GM06990 (cell line): Measurements from ENCODE around the gene PTPRN2.

Experiments used
- DNase-seq: peaks from one replicate; pipeline ENCODE4 v3.0.0-alpha.2; 2011; ENCODE audit not compliant: insufficient read length; ENCODE audit errors: extremely low read depth
- H3K27me3 ChIP-seq: replicated peaks from 2 replicates; pipeline ENCODE4 v1.6.0; 2011; ENCODE audit warnings: low read length; ENCODE audit not compliant: control insufficient read depth, insufficient read depth
- H3K36me3 ChIP-seq: 2 replicates; pipeline ENCODE4 v1.5.1; 2011; ENCODE audit warnings: low read length; ENCODE audit not compliant: control insufficient read depth, insufficient read depth
- H3K4me3 ChIP-seq: replicated peaks from 2 replicates; pipeline ENCODE4 v1.5.1; 2011; ENCODE audit warnings: low read depth, mild to moderate bottlenecking, control low read depth, low read length
- TF ChIP-seq, protein P1 (sequence below): IDR thresholded peaks from 2 replicates; pipeline ENCODE4 v1.5.1; 2011; ENCODE audit warnings: low read length, control low read depth, mild to moderate bottlenecking, inconsistent platforms; ENCODE audit not compliant: insufficient read depth, poor library complexity, severe bottlenecking

The PTPRN2 gene

DNA sequence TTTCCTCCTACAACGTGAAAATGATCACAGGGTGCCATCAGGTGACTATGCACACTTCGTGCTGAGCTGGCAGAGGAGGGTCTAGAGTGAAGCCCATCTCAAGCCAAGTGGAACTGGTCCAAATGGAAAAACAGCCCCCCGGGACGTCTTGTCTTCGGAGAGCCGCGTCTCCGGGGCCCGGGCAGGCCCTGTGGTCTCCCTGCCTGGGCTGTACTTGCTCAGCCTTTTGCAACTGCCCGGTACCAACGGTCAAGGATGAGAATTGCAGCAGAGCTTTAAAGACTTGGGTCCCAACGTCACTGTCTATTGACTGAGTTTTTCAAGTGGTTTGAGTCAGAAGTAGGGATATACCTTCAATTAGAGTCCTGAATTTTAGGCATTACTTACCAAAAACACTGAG lies 315.5 kb downstream of the PTPRN2 start:
- Histone ChIP-seq H3K27me3 (no peaks in the 10 kb centered on the region), H3K4me3 (no peak overlapping the region), H3K36me3 (no peaks in the 10 kb centered on the region)
- DNase-seq = no peak
- TF ChIP-seq, protein P1, sequence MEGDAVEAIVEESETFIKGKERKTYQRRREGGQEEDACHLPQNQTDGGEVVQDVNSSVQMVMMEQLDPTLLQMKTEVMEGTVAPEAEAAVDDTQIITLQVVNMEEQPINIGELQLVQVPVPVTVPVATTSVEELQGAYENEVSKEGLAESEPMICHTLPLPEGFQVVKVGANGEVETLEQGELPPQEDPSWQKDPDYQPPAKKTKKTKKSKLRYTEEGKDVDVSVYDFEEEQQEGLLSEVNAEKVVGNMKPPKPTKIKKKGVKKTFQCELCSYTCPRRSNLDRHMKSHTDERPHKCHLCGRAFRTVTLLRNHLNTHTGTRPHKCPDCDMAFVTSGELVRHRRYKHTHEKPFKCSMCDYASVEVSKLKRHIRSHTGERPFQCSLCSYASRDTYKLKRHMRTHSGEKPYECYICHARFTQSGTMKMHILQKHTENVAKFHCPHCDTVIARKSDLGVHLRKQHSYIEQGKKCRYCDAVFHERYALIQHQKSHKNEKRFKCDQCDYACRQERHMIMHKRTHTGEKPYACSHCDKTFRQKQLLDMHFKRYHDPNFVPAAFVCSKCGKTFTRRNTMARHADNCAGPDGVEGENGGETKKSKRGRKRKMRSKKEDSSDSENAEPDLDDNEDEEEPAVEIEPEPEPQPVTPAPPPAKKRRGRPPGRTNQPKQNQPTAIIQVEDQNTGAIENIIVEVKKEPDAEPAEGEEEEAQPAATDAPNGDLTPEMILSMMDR = no peak

DNA sequence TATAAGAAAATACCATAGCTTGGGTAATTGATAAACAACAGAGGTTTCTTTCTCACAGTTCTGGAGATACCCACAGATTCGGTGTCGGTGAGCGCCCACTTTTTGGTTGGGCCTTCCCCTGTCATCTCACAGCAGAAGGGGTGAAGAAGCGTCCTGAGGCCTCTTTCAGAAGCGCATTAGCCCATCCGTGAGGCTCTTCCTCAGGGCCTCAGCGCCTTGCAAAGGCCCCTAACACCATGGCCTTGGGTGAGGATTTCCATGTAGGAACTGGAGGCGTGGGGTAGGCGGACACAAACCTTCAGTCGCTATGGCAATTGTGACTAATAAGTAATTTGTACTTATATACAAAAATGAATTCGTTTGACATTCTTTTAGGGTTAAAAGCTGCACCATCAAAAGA lies 316.0 kb downstream of the PTPRN2 start:
- Histone ChIP-seq H3K36me3 (no peaks in the 10 kb centered on the region), H3K27me3 (no peaks in the 10 kb centered on the region), H3K4me3 (no peak overlapping the region)
- no peak for DNase-seq
- TF ChIP-seq, protein P1 = no peak

DNA sequence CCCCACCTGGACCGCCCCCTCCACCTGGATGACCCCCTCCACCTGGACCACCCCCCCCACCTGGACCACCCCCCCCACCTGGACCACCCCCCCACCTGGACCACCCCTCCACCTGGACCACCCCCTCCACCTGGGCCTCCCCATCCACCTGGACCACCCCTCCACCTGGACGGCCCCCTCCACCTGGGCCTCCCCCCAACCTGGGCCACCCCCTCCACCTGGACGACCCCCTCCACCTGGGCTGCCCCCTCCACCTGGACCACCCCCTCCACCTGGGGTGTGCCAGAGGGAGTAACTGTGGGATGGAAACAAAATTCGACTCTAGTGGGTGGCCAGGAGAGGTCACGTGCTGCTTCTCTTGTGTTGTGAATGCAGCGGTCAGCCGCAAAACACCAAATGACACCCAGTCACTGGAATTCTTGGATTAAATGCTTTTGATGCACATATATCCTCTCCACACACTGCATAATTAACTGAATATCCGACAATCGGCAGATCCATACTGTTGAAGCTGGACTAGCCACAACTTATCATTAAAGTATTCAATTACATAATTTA lies 316.7 kb downstream of the PTPRN2 start:
- Histone ChIP-seq H3K4me3 (no peak overlapping the region), H3K27me3 (no peaks in the 10 kb centered on the region), H3K36me3 (no peaks in the 10 kb centered on the region)
- TF ChIP-seq, protein P1 = no peak
- no peak for DNase-seq

DNA sequence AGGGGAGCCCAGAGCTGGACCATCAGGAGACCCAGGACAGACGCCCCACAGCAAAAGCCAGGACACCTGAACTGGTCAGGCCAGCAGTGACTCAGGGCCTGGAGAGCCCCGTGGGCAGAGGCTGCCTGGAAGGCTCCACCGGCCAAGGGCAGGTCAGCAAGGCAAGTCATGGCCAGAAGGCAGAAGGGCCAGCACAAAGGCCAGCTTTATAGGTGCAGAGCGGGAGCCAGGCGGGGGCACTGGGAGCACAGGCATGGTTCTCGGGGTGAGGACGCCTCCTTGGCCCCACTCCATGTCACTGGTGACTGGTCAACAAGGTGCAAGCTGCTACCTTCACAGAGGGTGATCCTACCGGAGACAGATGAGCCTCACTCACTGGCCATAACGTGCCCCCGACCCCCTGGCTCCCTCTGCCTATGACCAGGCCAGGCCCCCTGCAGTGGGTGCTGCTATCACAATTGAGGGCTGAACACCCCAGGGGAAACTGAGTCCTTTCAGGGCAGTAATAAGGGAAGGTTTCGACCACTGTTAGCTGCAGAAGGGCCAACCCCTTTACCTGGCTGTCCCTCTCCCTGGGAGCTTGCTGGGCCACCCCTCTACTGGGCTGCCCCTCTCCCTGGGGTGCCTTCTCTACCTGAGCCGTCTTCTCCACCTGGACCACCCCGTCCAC lies 317.4 kb downstream of the PTPRN2 start:
- TF ChIP-seq, protein P1 = no peak
- Histone ChIP-seq H3K4me3 (no peak overlapping the region), H3K36me3 (no peaks in the 10 kb centered on the region), H3K27me3 (no peaks in the 10 kb centered on the region)
- DNase-seq = no peak

DNA sequence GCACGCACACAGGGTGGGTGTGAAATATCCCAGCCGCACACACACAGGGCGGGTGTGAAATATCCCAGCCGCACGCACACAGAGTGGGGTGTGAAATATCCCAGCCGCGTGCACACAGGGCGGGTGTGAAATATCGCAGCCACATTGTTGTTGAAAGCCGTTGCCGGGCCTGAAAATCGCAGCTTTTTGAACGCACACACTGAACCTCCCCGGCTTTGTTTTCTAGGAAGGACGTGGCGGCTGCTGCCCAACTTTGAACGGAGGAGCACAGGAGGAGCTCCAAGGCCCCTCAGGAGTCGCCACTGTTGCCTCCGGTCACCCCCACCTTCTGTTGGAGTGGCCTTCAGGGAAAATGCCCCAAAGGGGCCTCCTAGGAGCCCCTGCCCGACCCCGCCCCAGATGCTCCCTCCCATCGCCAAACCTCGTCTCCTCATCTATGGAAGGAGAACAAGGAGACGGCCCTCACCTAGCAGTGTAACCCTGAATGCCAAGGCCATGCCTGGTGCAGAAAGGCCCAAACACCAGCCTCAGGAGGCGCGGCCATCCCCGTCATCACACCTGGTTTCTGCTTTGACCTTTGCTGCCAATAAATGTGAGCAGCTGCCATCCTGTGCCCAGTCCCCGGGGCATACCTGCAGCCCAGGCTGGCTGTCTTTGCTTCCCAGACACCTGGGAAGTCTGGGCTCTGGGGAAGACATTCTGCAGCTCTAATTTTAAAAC lies 318.6 kb downstream of the PTPRN2 start:
- H3K36me3 ChIP-seq = no peaks in the 10 kb centered on the region
- H3K27me3 ChIP-seq = no peaks in the 10 kb centered on the region
- no peak overlapping the region for H3K4me3 ChIP-seq
- TF ChIP-seq, protein P1 = no peak
- no peak for DNase-seq
